GM12878 (cell line): ENCODE results near the gene MS4A6E. TPM values are rescaled to one million over a fixed set of nuclear protein-coding genes. Genes with fewer than 3 reads are reported as not detected.

Source experiments
- BCL11A ChIP-seq: IDR thresholded peaks from 2 replicates; pipeline ENCODE4 v1.6.1; 2011; ENCODE audit warnings: low read depth, low read length
- BCLAF1 ChIP-seq: fragments of 450-650 bp; IDR thresholded peaks from 2 replicates; pipeline ENCODE4 v1.6.1; 2017; ENCODE audit warnings: antibody characterized with exemption, mild to moderate bottlenecking, moderate library complexity
- CHD1 ChIP-seq: IDR thresholded peaks from 2 replicates; pipeline ENCODE4 v1.6.1; 2012; ENCODE audit warnings: low read depth, low read length, improper control_type of control experiment
- CTCF ChIP-seq, 3 experiments: IDR thresholded peaks in 2 of 3; conservative IDR thresholded peaks in 1 of 3; 2 replicates each; pipeline ENCODE4 v1.5.1; 2011; ENCODE audit warnings: low read depth in 3 of 3, low read length in 3 of 3, mild to moderate bottlenecking in 3 of 3, control low read depth in 2 of 3, moderate library complexity in 2 of 3, inconsistent platforms in 1 of 3, mixed read lengths in 1 of 3; ENCODE audit not compliant: control insufficient read depth in 2 of 3, insufficient read depth in 1 of 3; ENCODE audit errors: extremely low read depth in 1 of 3
- ETV6 ChIP-seq, 2 experiments: fragments of 450-650 bp in 1 of 2; IDR thresholded peaks in 1 of 2; conservative IDR thresholded peaks in 1 of 2; 2 replicates each; pipeline ENCODE4 v1.6.1; 2014; ENCODE audit warnings: antibody characterized with exemption in 1 of 2, borderline replicate concordance in 1 of 2, low read depth in 1 of 2, mild to moderate bottlenecking in 1 of 2, moderate library complexity in 1 of 2
- EZH2 ChIP-seq: IDR thresholded peaks from 2 replicates; pipeline ENCODE4 v1.6.1; 2012; ENCODE audit warnings: low read depth, mild to moderate bottlenecking, control low read depth, inconsistent platforms, low read length, borderline replicate concordance; ENCODE audit not compliant: control insufficient read depth
- GABPA ChIP-seq: IDR thresholded peaks from 2 replicates; pipeline ENCODE4 v1.6.1; 2014; ENCODE audit warnings: antibody characterized with exemption, low read depth, mild to moderate bottlenecking, inconsistent platforms
- IRF5 ChIP-seq: fragments of 450-650 bp; IDR thresholded peaks from 2 replicates; pipeline ENCODE4 v1.6.1; 2017; ENCODE audit warnings: borderline replicate concordance
- MAX ChIP-seq: IDR thresholded peaks from 2 replicates; pipeline ENCODE4 v1.6.1; 2012; ENCODE audit warnings: low read depth, low read length, improper control_type of control experiment
- NFIC ChIP-seq: IDR thresholded peaks from 2 replicates; pipeline ENCODE4 v1.6.1; 2012; ENCODE audit warnings: low read depth, mild to moderate bottlenecking, inconsistent platforms, low read length, moderate library complexity
- POLR2AphosphoS5 ChIP-seq: IDR thresholded peaks from 2 replicates; pipeline ENCODE4 v1.6.1; 2011; ENCODE audit warnings: mild to moderate bottlenecking, low read length, inconsistent platforms
- RAD21 ChIP-seq: IDR thresholded peaks from 2 replicates; pipeline ENCODE4 v1.6.1; 2011; ENCODE audit warnings: mild to moderate bottlenecking, low read depth, low read length, moderate library complexity; ENCODE audit not compliant: insufficient read depth
- RFX5 ChIP-seq: IDR thresholded peaks from 2 replicates; pipeline ENCODE4 v1.6.1; 2011; ENCODE audit warnings: low read depth, low read length, improper control_type of control experiment
- SIN3A ChIP-seq: IDR thresholded peaks from 2 replicates; pipeline ENCODE4 v1.6.1; 2012; ENCODE audit warnings: low read depth, low read length, improper control_type of control experiment
- SMC3 ChIP-seq: IDR thresholded peaks from 2 replicates; pipeline ENCODE4 v1.6.1; 2011; ENCODE audit warnings: low read length, improper control_type of control experiment, borderline replicate concordance
- SP1 ChIP-seq: IDR thresholded peaks from one replicate; pipeline ENCODE4 v1.6.1; 2011; ENCODE audit warnings: low read depth, low read length
- SUZ12 ChIP-seq: fragments of 200-600 bp; sonication (generic); IDR thresholded peaks from one replicate; pipeline ENCODE4 v1.6.1; 2018; ENCODE audit warnings: antibody characterized with exemption, mild to moderate bottlenecking; ENCODE audit not compliant: unreplicated experiment
- TCF12 ChIP-seq: IDR thresholded peaks from 2 replicates; pipeline ENCODE4 v1.6.1; 2011; ENCODE audit warnings: low read depth, mild to moderate bottlenecking, low read length
- USF2 ChIP-seq: IDR thresholded peaks from 2 replicates; pipeline ENCODE4 v1.6.1; 2011; ENCODE audit warnings: low read depth, low read length, improper control_type of control experiment, borderline replicate concordance
- ZNF217 ChIP-seq: fragments of 450-650 bp; IDR thresholded peaks from 2 replicates; pipeline ENCODE4 v1.6.1; 2017; ENCODE audit warnings: antibody characterized with exemption, mild to moderate bottlenecking
- ZZZ3 ChIP-seq: IDR thresholded peaks from 2 replicates; pipeline ENCODE4 v1.6.1; 2011; ENCODE audit warnings: low read depth; ENCODE audit not compliant: control insufficient read depth, insufficient read length
- polyA plus RNA-seq, 11 experiments: library from polyadenylated mRNA; depleted of rRNA in 4 of 11; unstranded in 6 of 11; stranded (reverse) in 5 of 11; fragments of >200 nt; fragmentation: Nextera tagmentation in 4 of 11; fragmentation: Illumina TruSeq in 1 of 11; extraction: Ambion mirVana in 4 of 11; extraction: Trizol in 1 of 11; gene quantifications; 1 replicate in 1 of 11; 2 replicates in 10 of 11; pipeline versions ENCODE4 v1.2.1 to v1.2.3, GENCODE V29; 2011 to 2016; ENCODE audit warnings: inconsistent platforms in 2 of 11, missing spikeins in 2 of 11, low read depth in 1 of 11
- total RNA-seq, 4 experiments: library from RNA; depleted of rRNA in 3 of 4; stranded (reverse); fragments of >200 nt in 3 of 4; fragmentation: Illumina TruSeq in 1 of 4; extraction: Trizol in 1 of 4; gene quantifications; 2 replicates each; pipeline versions ENCODE4 v1.2.1 to v1.2.3, GENCODE V29; 2013 to 2021

Gene MS4A6E
- total and polyA plus RNA-seq, 10 of the 15 experiments (the other 5 are each of a cell fraction or from before 2014, with no cell fraction given), result 0.14 to 0.86 (median 0.47) TPM; not detected in 5

GRCh38 chr11:60310407-60310998 is 16.6 kb upstream of the MS4A6E start (continued):
- TF ChIP-seq EZH2, result no peak
- TF ChIP-seq POLR2AphosphoS5, result no peak
- TF ChIP-seq CTCF (IDR thresholded peaks at IDR 0.05 in 2 of 3, conservative IDR thresholded peaks at IDR 0.05 in 1 of 3; ENCODE audit: control insufficient read depth in 2 of 3, extremely low read depth in 1 of 3, insufficient read depth in 1 of 3, low read depth in 3 of 3, low read length in 3 of 3), result no peak
- no peak for TF ChIP-seq SIN3A
- peak; percentile 75; the same call in 1 of the 2 replicates for TF ChIP-seq ZNF217
- peak; percentile 76 for TF ChIP-seq BCL11A
- TF ChIP-seq CHD1, result no peak
- TF ChIP-seq ZZZ3, result no peak
- TF ChIP-seq ETV6 (conservative IDR thresholded peaks at IDR 0.05 in 1 of 2, IDR thresholded peaks at IDR 0.05 in 1 of 2; ENCODE audit: borderline replicate concordance in 1 of 2, low read depth in 1 of 2), result no peak
- no peak for TF ChIP-seq IRF5
- peak; percentile 79 for TF ChIP-seq TCF12
- TF ChIP-seq SUZ12, result no peak
- no peak for TF ChIP-seq BCLAF1
- TF ChIP-seq USF2, result no peak
- no peak for TF ChIP-seq RFX5
- peak; percentile 20 for TF ChIP-seq SP1
- no peak for TF ChIP-seq RAD21
- TF ChIP-seq NFIC, result peak; percentile 77; the same call in 1 of the 2 replicates
- no peak for TF ChIP-seq SMC3
- no peak for TF ChIP-seq MAX
- no peak for TF ChIP-seq GABPA
